GM18520 (cell line): ENCODE measurements around the gene SLC44A2.

Source experiments
- ATAC-seq: cut with Tn5 transposase; IDR thresholded peaks from one replicate; pipeline ENCODE4 v1.9.1; 2021; ENCODE audit not compliant: unreplicated experiment

SLC44A2 gene

GRCh38 chr19:10615429-10616023 is 9.8 kb upstream of the SLC44A2 start:
- ATAC-seq: no peak

- ATAC-seq: no peak
Measured at GRCh38 chr19:10617409-10618121, 7.8 kb upstream of the SLC44A2 start.

GRCh38 chr19:10618846-10619245 is 6.5 kb upstream of the SLC44A2 start:
- no peak for ATAC-seq

- no peak for ATAC-seq
Measured at GRCh38 chr19:10620786-10621185, 4.6 kb upstream of the SLC44A2 start.

- no peak for ATAC-seq
Measured at GRCh38 chr19:10621966-10622365, 3.4 kb upstream of the SLC44A2 start.

DNA sequence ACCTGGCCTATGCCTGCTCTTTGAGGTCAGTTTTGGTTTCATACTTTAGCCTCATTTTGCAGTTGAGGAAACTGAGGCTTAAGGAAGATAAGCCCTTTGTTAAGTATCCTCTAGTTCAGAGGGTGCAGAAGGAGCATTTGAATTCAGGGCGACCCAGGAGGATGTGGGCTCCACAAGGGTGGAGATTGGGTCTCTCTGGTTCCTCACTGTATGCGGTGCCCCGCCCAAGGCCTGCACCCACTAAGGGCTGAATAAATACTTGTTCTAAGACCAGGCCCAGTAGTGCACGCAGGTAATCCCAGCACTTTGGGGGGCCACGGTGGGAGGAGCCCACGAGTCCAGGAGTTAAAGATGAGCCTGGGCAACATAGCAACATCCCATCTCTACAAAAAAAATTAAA is 768 bp upstream of the SLC44A2 start:
- ATAC-seq: no peak

DNA sequence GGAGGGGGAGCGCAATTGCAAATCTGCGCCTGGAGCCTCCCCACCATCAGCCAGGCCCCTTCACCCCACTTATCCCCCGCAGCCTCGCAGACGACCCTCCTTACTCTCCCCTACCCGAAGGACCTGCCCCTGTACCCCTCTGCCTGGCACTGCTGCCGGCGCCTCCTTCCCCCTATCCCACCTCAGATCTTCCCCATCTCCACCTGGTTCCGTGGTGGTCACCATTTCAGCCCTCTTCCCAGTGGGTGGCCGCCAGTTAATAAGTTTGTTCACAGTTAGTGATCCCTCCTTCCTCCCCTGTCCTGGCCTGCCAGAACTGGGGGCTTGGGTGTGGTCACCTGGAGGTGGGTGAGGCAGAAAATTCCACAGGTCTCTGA is 397 bp downstream of the SLC44A2 start:
- no peak for ATAC-seq

DNA sequence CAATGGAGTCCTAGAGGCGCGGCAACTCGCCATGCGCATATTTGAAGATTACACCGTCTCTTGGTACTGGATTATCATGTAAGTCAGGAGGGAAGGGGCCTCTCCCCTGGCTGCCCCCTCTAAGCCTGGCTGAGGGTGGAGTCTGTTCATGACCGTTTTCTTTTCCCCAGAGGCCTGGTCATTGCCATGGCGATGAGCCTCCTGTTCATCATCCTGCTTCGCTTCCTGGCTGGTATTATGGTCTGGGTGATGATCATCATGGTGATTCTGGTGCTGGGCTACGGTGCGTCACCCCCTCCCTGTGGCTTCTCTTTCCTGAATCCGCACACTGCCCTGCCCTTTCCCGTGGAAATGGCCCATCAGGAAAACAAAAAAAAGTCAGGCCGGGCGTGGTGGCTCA is 6.5 kb downstream of the SLC44A2 start:
- no peak for ATAC-seq

DNA sequence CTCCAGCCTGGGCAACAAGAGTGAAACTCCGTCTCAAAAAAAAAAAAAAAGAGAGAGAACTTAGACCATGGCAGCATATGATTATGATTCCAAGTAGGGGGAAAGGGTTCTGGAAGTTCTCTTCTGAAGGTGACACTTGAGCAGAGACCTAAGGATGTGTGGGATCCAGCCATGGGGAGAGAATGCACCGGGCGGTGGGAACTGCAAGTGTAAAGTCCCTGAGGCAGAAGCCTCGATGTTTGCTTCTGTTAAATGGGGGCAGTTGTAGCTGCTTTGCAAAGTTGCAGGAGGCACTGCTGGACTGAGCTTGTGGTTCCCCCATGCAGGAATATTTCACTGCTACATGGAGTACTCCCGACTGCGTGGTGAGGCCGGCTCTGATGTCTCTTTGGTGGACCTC is 9.1 kb downstream of the SLC44A2 start:
- no peak for ATAC-seq

- no peak for ATAC-seq
Measured at GRCh38 chr19:10634963-10635362, 9.6 kb downstream of the SLC44A2 start.

GRCh38 chr19:10636304-10636972 is 11.1 kb downstream of the SLC44A2 start:
- ATAC-seq: no peak

DNA sequence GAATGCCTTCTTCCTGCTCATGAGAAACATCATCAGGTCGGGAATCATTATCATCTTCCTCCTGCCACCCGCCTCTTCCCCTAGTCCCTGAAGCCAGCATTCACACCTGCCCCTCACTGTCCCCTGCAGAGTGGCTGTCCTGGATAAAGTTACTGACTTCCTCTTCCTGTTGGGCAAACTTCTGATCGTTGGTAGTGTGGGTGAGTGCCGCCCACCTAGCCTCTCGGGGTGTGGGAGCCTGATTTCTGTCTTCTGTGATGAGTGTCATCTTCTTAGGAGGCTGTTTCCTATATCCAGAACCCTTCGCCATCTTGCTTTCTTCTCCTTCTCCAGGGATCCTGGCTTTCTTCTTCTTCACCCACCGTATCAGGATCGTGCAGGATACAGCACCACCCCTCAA is 12.5 kb downstream of the SLC44A2 start:
- ATAC-seq: no peak

GRCh38 chr19:10639836-10640235 is 14.5 kb downstream of the SLC44A2 start:
- ATAC-seq: no peak

GRCh38 chr19:10640361-10640760 is 15.0 kb downstream of the SLC44A2 start:
- no peak for ATAC-seq

- ATAC-seq: no peak
Measured at GRCh38 chr19:10641248-10641647, 15.9 kb downstream of the SLC44A2 start.

DNA sequence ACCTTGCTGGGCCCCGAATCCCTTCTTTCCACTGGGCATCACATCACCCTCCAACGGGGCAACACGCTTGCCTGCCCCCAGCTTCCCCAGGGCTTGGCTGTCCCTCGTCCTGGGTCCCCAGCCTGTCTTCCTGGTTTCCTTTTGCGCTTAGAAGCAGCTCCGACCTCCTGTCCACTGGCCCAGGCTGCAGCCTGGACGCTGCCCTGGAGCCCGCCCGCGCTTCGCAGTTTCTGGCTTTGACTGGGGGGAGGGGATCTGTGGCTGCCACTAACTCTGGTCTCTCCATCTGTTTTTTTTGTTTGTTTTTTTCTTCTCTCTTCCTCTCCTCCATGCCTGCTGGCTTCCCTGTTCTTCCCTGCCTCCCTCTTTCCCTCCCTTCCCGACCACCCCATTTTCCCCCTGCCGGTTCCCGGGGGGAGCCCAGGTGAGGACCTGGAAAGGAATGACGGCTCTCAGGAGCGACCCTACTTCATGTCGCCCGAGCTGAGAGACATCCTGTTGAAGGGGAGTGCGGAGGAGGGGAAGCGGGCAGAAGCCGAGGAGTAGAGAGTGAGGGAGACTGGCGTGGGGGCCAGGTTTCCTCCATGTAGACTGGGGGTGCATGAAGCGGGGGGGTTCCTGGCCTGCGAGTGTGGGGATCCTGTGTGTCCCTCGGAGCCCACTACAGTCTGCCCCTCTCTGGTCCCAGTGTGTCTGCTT is 17.3 kb downstream of the SLC44A2 start:
- ATAC-seq: no peak

GRCh38 chr19:10643172-10643967 is 18.0 kb downstream of the SLC44A2 start:
- no peak for ATAC-seq

DNA sequence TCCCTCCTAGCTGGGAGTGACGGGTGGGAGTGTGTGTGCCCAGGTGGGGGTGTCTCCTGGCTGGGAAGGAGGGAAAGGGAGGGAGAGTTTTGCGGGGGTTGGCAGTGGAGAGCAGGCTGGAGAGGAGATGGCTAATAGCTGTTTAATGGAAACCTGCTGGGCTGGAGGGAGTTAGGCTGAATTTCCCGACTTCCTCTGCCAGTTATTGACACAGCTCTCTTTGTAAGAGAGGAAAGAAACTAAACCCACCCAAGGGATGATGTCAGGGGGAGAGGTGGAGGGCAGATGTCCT is 18.6 kb downstream of the SLC44A2 start:
- no peak for ATAC-seq

DNA sequence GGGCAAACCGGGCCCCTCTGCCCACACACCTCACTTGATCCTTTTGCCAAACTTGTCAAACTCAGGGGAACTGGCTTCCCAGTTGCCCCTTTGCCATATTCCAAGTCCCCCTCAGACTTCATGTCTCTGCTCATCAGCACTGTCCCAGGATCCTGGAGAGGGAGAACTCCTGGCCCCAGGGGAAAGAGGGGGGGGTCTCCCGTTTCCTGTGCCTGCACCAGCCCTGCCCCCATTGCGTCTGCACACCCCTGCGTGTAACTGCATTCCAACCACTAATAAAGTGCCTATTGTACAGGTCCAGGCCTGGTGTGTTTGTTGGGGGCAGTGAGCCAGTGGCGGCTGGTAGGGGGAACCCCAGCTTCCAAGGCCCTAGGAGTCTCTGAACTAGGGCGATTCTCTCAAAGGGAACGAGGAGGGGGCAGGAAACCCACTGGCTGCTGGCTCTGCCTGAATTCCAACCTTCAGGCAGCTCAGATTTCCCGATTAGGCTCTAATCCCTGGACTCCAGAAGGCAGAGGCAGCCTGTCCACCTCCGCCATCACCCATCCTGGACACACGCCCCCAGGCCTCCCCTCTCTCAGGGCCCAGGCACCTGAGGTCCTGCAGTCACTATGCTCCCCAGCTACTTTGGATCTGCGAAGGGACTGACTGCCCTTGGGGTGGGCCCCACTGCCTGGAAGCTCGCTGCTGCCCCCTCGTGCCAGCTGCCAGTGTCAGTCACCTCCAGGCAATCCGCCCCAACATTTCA is 19.1 kb downstream of the SLC44A2 start:
- ATAC-seq: no peak

DNA sequence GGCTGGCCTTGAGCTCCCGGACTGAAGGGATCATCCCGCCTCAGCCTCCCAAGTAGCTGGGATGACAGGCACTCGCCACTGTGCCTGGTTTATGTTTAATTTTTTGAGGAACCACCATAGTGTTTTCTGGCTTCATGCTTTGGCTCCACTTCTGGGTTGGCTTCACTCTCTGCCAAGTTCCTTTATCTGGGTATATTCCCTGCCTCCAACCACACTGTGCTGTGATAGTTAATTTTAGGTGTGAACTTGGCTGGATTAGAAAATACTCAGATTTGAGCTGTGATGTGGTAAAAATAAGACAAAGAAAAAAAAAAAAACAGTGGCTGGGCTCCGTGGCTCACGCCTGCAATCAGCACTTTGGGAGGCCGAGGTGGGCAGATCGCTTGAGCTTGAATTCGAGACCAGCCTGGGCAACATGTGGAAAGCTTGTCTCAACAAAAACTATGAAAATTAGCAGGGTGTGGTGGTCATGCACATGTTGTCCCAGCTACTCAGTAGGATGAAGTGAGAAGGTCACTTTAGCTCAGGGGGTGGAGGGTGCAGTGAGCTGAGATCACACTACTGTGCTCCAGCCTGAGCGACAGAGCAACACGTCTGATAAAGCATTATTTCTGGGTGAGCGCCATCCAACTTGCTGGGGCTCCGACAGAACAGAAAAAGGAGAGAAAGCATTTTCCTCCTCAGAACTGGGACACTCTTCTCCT is 21.3 kb downstream of the SLC44A2 start:
- no peak for ATAC-seq
